Neural progenitor cell (in vitro differentiated cells): ENCODE measurements around the gene ABHD14A. TPM values are rescaled to one million over a fixed set of nuclear protein-coding genes. Genes with fewer than 3 reads are reported as not detected.

Experiments
- DNase-seq: peaks from one replicate; pipeline ENCODE4 v3.0.0-alpha.2; 2016; ENCODE audit warnings: low spot score
- H2AFZ ChIP-seq: fragments of 200-600 bp; sonication (generic); replicated peaks from 2 replicates; pipeline ENCODE4 v1.6.1; 2016; ENCODE audit warnings: antibody characterized with exemption
- H3F3A ChIP-seq: fragments of 200-600 bp; sonication (generic); 2 replicates; pipeline ENCODE4 v1.6.1; 2016; ENCODE audit warnings: antibody characterized with exemption, low read depth
- H3K27ac ChIP-seq: fragments of 200-600 bp; sonication (generic); 2 replicates; pipeline ENCODE4 v1.5.1; 2016; ENCODE audit warnings: mild to moderate bottlenecking
- H3K27me3 ChIP-seq: fragments of 200-600 bp; sonication (generic); 2 replicates; pipeline ENCODE4 v1.6.1; 2016; ENCODE audit warnings: mild to moderate bottlenecking, moderate library complexity
- H3K36me3 ChIP-seq: fragments of 200-600 bp; sonication (generic); 2 replicates; pipeline ENCODE4 v1.5.1; 2016
- H3K4me1 ChIP-seq: fragments of 200-600 bp; sonication (generic); 2 replicates; pipeline ENCODE4 v1.6.1; 2016; ENCODE audit warnings: mixed run types
- H3K4me2 ChIP-seq: fragments of 200-600 bp; sonication (generic); 2 replicates; pipeline ENCODE4 v1.6.1; 2016
- H3K4me3 ChIP-seq: fragments of 200-600 bp; sonication (generic); 2 replicates; pipeline ENCODE4 v1.5.1; 2016
- H3K79me2 ChIP-seq: fragments of 200-600 bp; sonication (generic); 2 replicates; pipeline ENCODE4 v1.6.1; 2016; ENCODE audit warnings: low read depth
- H3K9ac ChIP-seq: fragments of 200-600 bp; sonication (generic); 2 replicates; pipeline ENCODE4 v1.6.1; 2016
- H3K9me3 ChIP-seq: fragments of 200-600 bp; sonication (generic); 2 replicates; pipeline ENCODE4 v1.5.1; 2016; ENCODE audit warnings: low read depth
- H4K20me1 ChIP-seq: fragments of 200-600 bp; sonication (generic); 2 replicates; pipeline ENCODE4 v1.6.1; 2016; ENCODE audit warnings: low read depth
- H3K27ac Mint-ChIP-seq: 3 replicates; pipeline ENCODE4 v1.8.0; 2021; ENCODE audit warnings: mixed read lengths
- H3K27me3 Mint-ChIP-seq: 2 replicates; pipeline ENCODE4 v1.8.0; 2022; ENCODE audit warnings: low read depth, mild to moderate bottlenecking, inconsistent platforms, moderate library complexity, mixed read lengths; ENCODE audit not compliant: insufficient read depth
- H3K36me3 Mint-ChIP-seq: 3 replicates; pipeline ENCODE4 v1.8.0; 2021; ENCODE audit warnings: mixed read lengths
- H3K4me1 Mint-ChIP-seq: 3 replicates; pipeline ENCODE4 v1.8.0; 2021; ENCODE audit warnings: mixed read lengths
- H3K4me3 Mint-ChIP-seq: 3 replicates; pipeline ENCODE4 v1.8.0; 2021; ENCODE audit warnings: mild to moderate bottlenecking, moderate library complexity, mixed read lengths
- H3K9me3 Mint-ChIP-seq: 3 replicates; pipeline ENCODE4 v1.8.0; 2020; ENCODE audit warnings: mixed read lengths
- CTCF ChIP-seq: fragments of 200-600 bp; sonication (generic); IDR thresholded peaks from 2 replicates; pipeline ENCODE4 v1.5.1; 2017; ENCODE audit warnings: antibody characterized with exemption, mild to moderate bottlenecking
- EZH2 ChIP-seq: fragments of 200-600 bp; sonication (generic); IDR thresholded peaks from 2 replicates; pipeline ENCODE4 v1.6.1; 2017; ENCODE audit warnings: antibody characterized with exemption, mild to moderate bottlenecking, moderate library complexity
- EZH2phosphoT487 ChIP-seq: fragments of 200-600 bp; sonication (generic); IDR thresholded peaks from 2 replicates; pipeline ENCODE4 v1.6.1; 2017; ENCODE audit warnings: antibody characterized with exemption
- total RNA-seq: library from RNA; depleted of rRNA; stranded (reverse); fragments of >200 nt; gene quantifications from 2 replicates; pipeline ENCODE4 v1.2.3, GENCODE V29; 2015; ENCODE audit warnings: low replicate concordance

The ABHD14A gene
- total RNA-seq, 1 donor from 2014 or later: 4.0 TPM

- Mint-ChIP-seq H3K4me3 (peak overlapping the region; percentile 12), H3K9me3 (peaks cover 2% of the 10 kb centered on the region), H3K27me3 (peaks cover 4% of the 10 kb centered on the region), H3K27ac (peak overlapping the region; percentile 67), H3K36me3 (peaks cover 19% of the 10 kb centered on the region), H3K4me1 (peaks cover 45% of the 10 kb centered on the region)
- Histone ChIP-seq H3K9ac (peak overlapping the region; percentile 35), H3K36me3 (peaks cover 8% of the 10 kb centered on the region), H3K9me3 (no peaks in the 10 kb centered on the region), H3K27me3 (no peaks in the 10 kb centered on the region), H3K4me2 (no peak overlapping the region), H2AFZ (no peak overlapping the region), H3K4me3 (no peak overlapping the region), H3K4me1 (peaks cover 26% of the 10 kb centered on the region), H4K20me1 (peaks cover 18% of the 10 kb centered on the region), H3K27ac (no peak overlapping the region), H3K79me2 (peaks cover 27% of the 10 kb centered on the region), H3F3A (peaks cover 35% of the 10 kb centered on the region)
- TF ChIP-seq EZH2phosphoT487 (no peak), CTCF (no peak), EZH2 (no peak)
- DNase-seq: no peak
These were observed 23.2 kb downstream of the ABHD14A start for GRCh38 chr3:51997935-51998596.

GRCh38 chr3:51998774-51999173 lies 23.9 kb downstream of the ABHD14A start:
- Histone ChIP-seq H3K9me3 (no peaks in the 10 kb centered on the region), H3K79me2 (peaks cover 20% of the 10 kb centered on the region), H4K20me1 (peaks cover 13% of the 10 kb centered on the region), H2AFZ (no peak overlapping the region), H3K27ac (no peak overlapping the region), H3K27me3 (no peaks in the 10 kb centered on the region), H3K9ac (no peak overlapping the region), H3F3A (peaks cover 35% of the 10 kb centered on the region), H3K4me3 (no peak overlapping the region), H3K36me3 (peaks cover 8% of the 10 kb centered on the region), H3K4me1 (peaks cover 33% of the 10 kb centered on the region), H3K4me2 (no peak overlapping the region)
- no peak overlapping the region for H3K27ac Mint-ChIP-seq
- H3K4me1 Mint-ChIP-seq: peaks cover 50% of the 10 kb centered on the region
- H3K9me3 Mint-ChIP-seq: peaks cover 2% of the 10 kb centered on the region
- TF ChIP-seq EZH2: no peak
- TF ChIP-seq CTCF: no peak
- no peak for TF ChIP-seq EZH2phosphoT487
- peaks cover 4% of the 10 kb centered on the region for H3K27me3 Mint-ChIP-seq
- no peak for DNase-seq
- peaks cover 17% of the 10 kb centered on the region for H3K36me3 Mint-ChIP-seq
- H3K4me3 Mint-ChIP-seq: no peak overlapping the region

GRCh38 chr3:51999846-52000245 lies 25.0 kb downstream of the ABHD14A start:
- Histone ChIP-seq H3K4me2 (no peak overlapping the region), H3K9me3 (no peaks in the 10 kb centered on the region), H3K79me2 (peaks cover 9% of the 10 kb centered on the region), H4K20me1 (peaks cover 3% of the 10 kb centered on the region), H3K27ac (no peak overlapping the region), H3K4me3 (no peak overlapping the region), H3K36me3 (no peaks in the 10 kb centered on the region), H2AFZ (no peak overlapping the region), H3K4me1 (peaks cover 33% of the 10 kb centered on the region), H3K27me3 (no peaks in the 10 kb centered on the region), H3K9ac (no peak overlapping the region), H3F3A (peaks cover 27% of the 10 kb centered on the region)
- Mint-ChIP-seq H3K27me3 (peaks cover 4% of the 10 kb centered on the region), H3K4me3 (no peak overlapping the region), H3K9me3 (peaks cover 2% of the 10 kb centered on the region), H3K4me1 (peaks cover 54% of the 10 kb centered on the region), H3K36me3 (peaks cover 6% of the 10 kb centered on the region), H3K27ac (no peak overlapping the region)
- TF ChIP-seq EZH2: no peak
- TF ChIP-seq EZH2phosphoT487: no peak
- no peak for TF ChIP-seq CTCF
- DNase-seq: no peak
